Measurements from ENCODE around the gene ATXN7.

Gene ATXN7

DNA sequence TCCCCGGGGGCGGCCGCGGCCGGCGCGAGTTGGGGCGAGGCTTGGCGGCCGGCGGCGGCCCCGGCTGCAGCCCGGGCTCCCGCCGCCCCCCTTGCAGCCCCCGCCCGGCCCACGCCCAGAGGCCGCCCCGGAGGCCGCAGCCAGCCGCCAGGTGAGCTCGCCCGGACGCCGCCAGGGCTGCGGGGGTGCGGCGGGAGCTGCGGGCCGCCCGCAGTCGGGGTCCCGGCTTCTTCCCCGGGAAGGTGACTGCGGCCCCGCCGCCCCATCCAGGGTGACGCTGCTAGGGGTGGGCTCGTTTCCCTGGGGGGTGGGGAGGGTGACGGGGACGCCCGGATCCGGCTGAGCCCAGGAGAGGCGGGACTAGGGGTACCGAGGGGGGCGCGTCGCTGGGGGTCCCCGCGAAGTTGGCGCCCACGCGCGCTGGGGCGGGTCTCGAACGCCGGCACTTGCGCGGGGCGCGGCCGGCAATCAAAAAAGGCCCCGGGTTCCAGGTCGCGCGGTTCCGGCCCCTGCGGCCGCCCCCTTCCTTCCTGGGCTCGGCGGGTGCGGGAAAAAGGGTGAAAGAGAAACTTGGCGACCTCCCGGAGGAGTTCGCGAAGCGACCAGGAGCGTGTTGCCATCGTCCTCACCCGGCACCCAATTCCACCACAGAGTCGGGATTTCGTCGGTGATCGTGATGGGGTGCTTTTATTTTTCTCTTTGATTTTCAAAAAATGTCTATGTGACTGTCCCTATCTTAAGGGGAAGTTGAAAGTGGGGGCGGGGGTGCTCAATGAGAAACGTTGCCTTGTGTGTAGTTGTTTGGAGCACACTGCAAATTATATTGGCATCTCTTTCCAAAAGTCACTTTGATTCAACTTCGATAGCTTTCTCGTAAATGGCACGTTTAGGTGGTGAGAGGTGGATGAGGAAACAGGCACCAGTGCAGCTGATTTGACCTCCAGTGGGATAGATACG lies 619 bp downstream of the ATXN7 start:
- DNase-seq: no peak

DNA sequence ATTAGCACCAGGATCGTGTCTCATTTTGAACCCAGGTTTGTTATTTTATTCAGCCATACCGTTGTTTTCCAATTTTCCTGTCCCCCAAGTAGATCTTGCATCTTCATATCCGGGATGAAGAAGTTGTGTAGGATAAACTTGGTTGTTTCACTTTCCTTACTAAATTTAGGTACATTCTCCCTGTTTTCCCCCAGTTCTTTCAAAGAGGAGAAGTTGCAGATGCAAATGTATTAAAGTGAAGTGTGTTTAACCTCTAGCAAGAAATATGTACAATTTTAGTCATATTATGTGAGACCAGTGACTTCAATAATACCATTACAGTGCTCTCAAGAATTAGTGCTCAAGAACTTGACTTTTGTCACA lies 1.3 kb downstream of the ATXN7 start:
- DNase-seq: no peak

DNA sequence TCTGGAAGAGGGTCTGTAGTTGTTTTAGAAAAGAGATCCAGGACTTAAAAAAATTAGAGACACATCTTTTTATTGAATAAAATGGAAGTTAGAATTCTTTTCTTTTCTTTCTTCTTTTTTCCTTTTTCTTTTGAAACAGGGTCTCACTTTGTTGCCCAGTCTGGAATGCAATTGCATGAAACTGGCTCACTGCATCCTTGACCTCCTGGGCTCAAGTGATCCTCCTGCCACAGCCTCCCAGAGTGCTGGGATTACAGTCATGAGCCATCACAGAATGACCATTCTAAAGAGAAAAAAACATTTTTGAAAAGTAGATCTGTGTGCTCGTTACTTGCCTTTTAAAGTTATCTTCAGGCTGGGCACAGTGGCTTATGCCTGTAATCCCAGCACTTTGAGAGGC lies 3.6 kb downstream of the ATXN7 start:
- DNase-seq: no peak

DNA sequence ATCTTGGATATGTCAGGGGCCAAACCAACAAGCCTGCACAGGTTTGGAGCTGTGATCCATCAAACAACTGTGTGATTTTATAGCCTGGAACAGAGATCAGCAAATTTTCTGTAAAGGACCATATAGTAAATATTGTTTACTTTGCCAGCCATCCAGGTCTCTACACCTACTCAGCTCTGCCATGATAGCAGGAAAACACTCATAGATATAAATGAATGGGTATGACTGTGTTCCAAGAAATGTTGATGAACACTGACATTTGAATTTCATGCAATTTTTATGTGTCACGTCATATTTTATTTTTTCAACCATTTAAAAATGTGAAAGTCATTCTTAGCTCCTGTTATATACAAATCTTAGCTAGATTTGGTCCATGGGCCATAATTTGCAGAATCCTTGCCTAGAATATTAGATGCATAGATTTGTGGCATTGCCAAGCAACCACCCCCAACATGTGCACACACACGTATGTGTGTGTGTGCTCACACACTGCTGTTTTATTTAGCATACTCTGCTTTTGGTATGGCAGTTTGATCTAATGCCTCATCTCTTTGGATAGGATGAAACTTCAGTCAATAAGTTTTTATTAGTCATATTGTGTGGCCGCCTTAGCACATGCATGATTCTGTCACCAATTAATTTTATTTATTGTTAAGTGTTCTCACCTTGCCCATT lies 6.4 kb downstream of the ATXN7 start:
- DNase-seq: no peak

DNA sequence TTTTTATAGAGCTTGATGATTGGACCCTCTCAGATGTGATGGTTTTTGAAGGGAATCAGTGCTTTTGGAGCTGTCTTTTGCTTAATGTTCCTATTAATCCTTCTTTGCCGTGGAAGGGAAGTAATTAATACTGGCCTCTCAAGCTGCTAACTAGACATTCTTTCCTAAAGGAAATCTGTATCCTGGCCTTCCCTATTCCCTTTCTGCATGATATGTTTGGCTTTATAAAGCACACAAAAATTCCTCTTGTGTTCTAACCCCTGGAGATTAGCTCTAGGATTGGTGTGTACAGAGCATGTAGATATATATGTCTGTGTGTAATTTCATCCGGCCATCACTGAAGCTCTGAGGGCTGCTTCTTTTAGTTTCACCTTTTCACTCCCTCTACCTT lies 6.9 kb downstream of the ATXN7 start:
- no peak for DNase-seq

DNA sequence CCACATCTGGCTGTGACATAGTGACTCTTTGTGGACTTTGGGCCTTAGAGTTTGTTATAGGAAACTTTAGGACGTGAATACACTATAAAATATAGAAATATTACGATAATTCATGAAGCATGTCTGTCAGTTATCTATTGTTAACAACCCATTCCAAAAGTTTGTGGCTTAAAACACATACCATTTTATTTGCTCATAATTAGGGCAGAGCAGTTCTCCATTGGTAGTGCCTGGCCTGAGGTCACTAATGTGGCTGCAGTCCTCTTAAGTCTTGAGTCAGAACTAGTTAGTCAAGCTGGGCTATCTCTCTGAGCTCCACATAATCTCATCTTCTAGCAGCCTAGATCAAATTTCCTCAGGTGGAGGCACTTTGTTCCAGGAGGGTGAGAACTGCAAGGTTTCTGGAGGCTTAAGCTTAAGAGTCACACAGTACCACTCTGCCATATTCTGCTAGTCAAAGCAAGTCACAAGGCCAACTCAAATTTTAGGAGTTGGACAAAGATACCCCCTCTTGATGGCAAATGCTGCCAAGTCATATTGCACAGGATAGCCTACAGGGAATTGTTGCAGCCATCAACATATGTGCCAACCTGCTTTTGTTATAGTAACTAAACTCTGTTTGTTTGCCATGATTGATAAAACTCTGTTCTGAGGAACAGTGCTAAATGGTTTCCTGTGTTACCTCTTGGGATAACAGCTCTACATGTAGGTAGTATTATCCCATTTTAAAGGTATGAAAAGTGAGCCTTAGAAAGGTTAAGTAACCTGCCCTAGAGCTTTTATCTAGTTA lies 8.7 kb downstream of the ATXN7 start:
- no peak for DNase-seq

DNA sequence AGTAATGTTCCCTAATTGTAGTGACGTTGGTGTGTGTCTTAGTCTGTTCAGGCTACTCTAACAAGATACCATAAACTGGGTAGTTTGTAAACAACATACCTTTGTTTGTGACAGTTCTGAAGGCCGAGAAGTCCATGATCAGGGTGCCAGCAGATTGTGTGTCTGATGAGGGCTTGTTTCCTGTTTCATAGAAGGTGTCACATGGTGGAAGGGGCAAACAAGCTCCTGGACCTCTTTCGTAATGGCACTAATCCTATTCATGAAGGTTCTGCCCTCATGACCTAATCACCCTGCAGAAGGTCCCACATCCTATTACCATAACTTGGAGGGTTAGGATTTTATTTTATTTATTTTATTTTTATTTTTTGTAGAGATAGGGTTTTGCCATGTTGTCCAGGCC lies 11.1 kb downstream of the ATXN7 start:
- DNase-seq: no peak

DNA sequence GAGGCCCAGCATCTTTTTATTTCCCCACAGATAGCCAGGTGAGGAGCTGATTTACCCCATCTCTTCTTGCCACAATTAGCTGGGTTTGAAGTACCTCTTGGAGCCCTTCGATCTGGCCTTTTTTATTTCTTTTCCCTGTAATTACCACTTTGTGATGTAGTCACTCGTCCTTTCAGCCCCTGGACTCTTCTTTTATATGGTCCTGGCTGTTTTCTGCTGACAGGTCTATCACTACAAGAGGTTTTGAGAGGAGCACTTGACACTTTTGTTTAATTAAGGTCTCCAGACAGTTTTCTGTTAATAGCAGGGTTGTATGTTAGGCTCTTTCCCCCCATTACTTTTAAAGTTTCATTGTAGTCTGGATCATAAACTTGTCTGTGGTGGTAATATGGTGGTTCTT lies 11.8 kb downstream of the ATXN7 start:
- DNase-seq: no peak

DNA sequence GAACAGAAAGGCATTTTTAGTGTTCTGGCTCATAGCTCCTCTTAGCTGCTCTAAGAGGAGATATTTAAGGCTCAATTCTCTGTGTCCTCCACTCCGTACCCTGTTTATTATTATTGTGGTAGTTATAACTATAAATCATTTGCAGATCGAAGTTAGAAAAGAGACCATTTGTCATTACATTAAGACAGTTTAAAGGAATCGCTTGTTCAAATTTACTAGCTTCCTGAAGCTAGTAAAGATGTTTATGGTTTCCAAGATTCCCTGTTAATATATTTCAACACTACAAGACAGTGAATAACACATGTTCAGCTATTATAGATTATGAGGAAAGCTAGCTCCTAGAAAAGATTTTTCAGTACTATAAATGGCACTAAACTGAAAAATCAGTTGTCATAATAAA lies 12.6 kb downstream of the ATXN7 start:
- no peak for DNase-seq

DNA sequence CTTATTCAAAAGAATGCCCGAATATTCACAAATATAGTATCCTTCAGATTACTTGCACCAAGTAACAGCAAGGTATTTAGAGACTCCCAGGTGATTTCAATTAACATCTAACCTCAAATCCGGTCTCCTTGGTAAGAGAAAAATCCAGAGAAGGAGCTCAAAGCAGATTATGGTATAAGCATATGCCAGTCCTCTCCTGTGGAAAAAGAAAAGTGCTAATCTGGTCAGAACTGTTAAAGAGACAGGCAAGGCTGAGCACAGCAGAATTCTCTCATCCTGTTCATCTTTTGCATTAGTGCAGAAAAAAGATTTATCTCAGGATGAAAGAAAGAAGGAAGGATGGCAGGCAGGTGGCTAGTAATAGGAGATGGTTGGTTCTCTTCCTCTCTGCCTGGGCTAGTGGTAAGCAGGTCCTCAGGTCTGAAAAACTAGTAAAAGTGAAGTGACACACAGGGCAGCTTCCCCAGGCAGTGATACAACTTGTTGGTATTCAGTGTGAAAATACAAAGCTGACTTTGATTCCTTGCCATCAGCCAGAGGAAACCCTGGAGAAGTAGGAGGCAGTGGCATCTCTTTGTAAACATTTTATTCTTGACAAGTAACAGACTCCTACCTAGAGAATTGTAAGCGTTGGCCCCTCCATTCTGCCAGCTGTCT lies 14.2 kb downstream of the ATXN7 start:
- DNase-seq: no peak

DNA sequence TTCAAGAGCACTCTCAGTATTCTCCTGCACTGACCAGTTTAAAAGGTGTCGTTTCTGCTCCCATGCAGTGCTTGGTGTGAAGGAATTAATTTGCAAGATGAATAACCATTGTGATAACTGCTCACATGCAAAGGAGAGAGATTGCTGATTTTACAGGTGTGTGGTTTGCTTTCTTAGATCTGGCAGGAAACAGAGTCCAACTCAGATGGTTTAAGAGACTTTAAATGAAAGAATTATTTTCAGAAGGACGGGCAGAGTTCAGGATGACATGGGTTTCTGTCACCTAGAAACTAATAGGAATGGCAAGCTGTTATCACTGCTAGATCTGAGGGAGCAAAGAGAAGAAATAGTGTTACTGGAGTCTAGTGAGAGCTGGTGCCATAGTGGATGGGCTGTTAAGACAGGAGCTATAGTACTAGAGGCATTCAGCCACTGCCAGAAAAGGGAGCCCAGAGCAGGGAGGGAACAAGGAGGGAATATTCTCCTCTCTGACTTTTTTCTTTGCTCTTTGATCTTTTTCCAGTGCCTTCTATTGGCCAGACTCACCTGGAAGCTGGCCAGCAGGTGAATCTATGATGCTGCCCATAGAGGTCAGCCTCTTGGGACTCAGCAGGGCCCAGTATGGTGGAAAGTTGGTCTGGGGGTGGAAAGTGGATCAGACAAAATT lies 14.9 kb downstream of the ATXN7 start:
- DNase-seq: no peak

DNA sequence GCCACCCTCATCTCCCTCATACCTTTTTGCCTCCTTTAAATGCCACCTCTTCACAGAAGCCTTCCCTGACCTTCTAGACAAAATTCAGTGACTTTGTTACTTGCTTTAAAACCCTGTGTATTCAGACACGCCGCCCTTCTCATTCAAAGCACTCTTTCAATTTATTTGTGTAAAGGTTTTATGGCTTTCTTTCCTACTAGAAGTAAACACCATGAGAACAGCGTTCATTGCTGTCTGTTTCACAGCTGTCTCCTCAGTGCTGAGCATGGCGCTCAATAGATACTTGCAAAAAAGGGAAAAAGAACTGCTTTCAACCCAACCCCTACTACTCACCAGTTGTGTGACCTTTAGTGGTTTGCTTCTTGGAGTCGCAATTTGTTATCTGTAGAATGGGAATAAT lies 17.0 kb downstream of the ATXN7 start:
- DNase-seq: no peak

DNA sequence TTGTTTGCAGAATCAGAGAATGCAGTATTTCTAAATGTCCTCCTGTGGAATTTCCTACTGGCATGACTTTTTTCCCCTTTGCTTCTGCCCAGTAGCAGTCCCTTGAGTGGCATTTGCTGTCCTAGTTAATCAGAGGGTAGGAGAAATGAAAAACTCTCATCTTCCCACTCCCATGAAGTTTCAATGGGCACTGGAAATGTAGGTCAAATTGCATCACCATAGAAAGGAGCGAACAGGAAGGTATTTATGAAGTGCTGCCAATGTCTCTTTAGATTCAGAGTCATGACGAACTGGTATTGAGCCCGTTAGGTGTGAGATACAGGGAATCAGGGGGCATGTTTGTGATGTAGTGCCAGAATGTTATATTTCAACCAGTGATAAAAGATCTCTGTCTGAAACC lies 23.2 kb downstream of the ATXN7 start:
- no peak for DNase-seq

DNA sequence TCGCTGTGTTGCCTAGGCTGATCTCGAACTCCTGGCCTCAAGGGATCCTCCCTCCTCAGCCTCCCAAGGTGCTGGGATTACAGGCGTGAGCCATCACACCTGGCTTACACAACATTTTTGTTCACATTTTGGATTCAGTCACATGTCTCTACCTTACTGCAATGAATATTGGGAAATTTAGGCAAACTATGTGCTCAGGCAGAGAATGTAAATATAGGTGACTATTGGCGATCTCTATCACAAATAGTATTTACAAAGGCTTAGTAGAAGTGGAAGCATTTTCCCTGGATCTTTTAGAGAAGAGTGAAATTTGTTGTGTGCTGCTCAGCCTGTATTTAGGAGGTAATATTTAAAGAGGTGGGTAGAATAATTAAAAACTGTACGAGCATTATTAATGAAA lies 27.9 kb downstream of the ATXN7 start:
- DNase-seq: no peak

DNA sequence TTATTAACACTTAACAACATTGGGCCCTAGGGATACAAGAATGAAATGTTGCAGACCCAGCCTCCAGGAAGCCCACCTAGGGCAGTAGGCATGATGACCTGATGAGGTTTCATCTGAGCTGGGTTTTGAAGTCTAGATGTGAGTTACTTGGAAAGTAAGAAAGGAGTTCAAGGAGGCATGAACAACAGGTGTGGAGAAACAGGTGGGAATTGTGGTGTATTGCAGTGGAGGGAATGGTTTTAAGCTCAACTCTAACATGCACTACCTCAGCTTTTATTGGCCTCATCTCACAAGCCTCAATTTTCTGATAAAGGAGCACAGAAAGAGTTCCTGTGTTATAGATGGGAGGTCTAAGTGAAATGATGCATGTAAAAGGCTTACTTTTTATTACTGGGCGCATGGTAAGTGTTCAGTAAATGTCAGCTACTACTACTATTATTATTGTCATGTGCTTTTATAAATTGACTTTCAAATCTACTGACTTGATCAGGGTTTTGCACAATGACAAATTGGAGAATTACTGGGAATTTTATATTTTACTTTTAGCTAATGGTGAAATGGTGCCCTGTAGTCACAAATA lies 29.2 kb downstream of the ATXN7 start:
- DNase-seq: no peak

DNA sequence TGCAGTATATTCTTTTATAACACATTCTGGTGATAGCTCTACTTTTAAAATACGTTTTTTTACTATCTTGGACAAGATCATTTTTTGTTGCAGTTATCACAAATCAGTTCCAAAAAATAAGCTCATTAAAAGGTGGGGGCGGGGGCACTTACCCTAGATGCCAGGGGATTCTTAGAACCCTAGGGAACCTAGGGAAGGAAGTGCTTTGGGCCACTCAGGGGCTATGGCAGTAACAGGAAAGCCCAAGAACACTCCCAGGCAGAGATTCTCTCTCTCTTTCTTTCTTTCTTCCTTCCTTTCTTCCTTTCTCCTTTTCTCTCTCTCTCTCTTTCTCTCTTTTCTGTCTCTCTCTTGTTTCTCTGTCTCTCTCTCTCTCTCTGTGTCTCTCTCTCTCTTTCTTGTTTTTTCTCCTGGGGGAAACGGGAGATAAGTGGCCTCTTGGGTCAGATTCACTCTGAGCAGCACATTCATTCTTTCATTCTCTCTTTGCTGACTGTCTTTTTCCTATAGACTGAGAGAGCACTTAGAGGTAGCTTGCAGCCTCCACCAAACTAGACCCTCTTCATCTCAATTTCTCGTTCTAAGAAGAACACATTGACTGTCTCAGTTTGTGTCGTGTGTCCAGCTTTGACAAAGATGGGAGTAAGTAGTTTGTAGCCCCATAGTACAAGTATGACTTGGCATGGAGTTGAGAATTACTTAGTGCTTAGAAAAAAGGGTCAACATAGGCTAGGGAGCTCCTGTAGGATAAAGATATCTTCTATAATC lies 31.9 kb downstream of the ATXN7 start:
- no peak for DNase-seq

DNA sequence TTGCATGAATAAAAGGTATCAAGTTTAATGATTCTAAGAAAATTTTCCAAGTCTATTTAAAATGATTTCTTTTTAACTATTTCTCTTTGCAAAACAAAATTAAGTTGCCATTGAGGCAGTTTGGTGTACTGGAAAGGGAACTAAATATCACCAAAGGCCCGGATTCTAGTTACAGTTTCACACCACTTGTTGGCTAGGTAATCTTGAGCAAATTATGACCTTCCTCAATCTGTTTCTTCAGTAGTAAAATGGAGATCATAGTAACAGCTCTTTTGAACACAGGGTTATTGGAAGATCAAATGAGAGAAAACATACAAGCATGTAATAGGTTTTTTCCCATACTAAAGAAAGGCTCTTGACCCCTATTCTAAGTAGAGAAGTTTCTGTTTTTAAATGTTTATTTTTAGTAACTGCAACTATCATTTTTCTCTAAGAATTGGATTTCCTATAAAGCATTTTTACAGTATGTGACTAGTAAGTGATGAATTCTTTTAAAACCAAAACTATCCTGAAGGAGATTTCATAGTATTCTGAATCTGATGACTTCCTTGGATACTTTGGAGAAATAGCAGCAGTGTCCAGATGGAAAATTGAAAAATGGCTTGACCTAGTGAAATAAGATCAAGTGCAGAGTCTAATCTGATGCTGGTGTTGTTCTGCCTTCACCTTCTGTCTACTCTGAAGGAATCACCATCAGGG lies 32.8 kb downstream of the ATXN7 start:
- no peak for DNase-seq

DNA sequence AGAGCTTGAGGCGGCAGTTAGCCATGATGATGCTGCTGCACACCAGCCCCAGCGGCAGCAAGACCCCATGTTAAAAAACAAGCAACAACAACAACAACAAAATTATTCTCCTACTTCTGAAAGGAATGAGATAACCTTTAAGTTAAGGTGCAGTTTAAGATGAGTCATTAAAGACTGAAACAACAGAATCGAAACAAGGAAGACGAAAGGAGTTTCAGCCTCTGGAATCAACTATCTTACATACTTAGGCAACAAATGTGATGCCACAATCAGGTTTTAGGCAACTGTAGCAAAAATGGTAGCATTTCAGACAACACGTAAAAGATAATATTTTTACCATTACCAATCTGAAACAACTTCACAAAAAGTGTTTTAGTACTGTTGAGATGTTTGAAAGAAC lies 36.3 kb downstream of the ATXN7 start:
- DNase-seq: no peak

DNA sequence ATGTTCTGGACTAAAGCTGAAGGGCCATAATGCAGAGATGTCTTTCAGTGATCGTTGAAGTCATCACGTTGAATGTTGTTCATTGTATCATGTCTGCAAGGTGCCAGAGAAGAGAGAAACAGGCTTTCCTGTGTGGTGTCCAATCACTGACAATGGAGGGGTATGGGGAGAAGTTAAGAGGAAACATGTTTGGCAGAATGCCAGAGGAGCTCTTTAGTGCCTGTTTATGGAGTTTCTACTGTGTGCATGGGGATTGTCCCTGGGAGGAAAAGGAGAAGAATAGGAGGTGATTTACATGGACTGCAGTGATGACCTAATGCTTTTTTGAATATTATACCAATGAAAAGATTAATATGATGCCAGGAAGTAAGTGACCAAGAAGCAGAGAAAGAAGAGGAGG lies 36.8 kb downstream of the ATXN7 start:
- DNase-seq: peak in 1 of 2 experiments; percentile 18

DNA sequence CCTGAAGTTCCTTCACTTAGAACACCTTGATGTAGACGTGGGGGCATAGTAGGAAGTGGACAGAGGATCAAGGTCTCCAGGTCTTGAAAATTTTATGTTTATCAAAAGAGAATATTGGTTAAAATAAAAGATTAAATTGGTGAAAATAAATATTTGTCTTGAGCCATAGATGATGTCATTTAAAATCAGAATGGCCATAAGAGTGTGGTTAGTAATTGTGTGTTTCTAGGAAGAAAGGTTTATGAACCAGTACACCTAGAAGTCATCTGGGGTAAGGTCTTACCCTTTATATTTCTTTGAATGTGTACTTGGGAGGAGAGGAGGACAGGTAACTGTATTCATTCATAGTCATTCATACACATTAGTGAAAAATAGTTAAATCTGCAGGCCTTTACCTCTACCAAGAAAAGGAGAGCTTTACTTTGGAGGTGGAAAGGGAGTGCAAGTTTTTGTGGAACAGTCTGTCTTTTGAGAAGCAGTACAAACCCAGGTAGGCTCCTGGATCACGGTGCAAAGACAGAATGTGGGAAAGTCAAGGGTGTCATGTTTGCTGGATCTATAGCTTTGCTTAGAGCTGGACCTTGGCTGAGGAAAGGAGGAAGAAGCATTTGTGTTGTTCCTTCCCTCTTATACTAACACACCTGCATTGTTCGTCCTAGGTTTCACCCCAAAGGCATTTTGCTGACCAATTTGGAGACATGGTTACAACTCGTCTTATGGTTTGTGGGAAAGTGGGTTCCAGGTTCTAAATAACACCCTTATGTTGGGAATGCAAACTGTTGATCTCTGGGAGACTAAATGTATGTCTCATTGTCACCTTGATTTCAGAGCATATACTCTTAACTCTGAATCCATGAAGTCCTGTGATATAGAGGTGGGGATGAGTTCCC lies 42.3 kb downstream of the ATXN7 start:
- DNase-seq: no peak

All from SHP77 (cell line).